Medulla oblongata (tissue), 1 donor: ENCODE measurements around the gene ZSCAN21.

Experiments
- DNase-seq: peaks from one replicate; pipeline ENCODE4 v3.0.0-alpha.2; 2015; ENCODE audit errors: extremely low spot score

Gene ZSCAN21

DNA sequence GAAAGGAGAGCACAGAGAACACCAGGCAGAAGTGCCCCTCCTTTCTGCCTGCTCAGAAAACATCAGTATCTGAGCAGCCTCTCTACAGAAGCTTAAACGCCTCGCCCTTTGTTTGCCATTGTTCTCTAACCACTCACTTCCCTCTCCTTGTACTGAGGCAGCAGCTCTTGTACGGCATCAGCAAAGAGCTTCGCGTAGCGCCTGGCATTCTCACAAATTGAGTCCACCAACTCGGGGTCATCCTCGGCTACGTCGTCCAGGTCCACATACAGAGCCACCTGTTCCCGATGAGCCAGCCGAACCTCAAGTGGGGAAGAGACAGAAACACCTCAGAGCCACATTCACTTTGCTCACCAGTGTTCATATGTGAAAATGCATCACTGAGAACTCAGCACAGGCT lies 49.9 kb downstream of the ZSCAN21 start:
- no peak for DNase-seq

DNA sequence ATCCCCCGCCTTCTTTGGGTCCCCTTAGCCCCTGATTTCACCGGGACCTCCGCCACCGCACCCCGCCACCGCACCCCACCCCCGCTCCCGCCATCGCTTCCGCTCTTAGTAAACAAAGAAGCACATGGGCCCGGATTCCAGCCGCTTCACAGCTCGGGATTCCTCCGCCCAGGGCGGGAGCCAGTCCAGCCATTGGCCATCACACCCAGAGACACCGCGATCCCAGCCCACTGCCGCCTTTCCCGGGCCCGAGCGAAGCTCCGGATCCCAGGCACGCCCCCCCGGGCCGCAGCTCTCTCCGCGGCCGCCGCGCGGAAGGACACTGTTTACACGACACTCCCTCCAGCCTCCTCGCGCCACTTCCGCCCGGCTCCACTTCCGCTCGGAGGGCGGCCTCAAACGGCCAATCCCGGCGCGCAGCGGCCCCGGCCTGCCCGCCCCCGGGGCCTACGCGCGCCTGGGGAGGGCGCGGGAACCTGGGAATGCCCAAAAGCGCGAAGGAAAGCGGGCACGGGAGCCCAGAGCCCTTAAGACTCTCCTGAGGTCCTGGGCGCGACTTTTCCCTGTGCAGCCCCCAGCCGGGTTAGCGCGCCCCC lies 50.9 kb downstream of the ZSCAN21 start:
- peak; percentile 94 for DNase-seq

DNA sequence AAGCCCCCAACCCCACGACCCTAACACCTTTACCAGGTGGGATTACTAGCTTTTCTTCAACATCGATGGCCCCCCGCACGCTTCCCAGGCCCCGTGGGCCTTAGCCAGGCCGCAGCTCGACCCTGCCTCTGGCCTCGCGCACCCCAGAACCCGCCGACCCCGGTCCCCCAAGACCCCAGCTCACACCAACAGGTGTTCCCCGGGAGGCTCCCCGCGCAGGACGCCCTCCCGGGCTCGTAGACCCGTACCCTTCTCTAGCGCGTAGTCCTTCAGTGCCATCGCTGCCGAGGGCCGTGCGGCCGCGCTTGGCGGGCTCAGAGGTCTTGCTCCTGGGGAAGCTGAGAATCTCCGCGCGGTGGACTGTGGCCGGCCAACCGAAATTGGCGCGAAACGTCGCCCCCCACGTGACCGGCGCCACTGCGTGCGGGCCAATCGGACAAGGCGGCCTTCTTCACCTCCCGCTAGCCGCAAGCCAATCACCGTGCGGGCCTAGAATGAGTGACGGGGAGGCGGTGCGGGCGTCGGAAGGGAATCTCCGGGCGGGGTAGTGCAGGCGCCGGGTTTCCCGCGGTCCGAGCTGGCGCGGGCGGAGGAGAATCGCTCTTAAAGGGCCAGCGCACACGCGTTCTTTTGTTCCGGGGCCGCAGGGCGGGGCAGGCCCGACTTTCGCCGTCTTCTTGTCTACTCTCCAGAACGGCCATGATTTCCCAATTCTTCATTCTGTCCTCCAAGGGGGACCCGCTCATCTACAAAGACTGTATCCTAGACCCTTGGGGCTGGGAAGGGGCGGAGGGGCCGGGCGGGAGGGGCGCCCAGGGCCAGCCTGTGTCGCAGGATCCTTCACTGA lies 51.7 kb downstream of the ZSCAN21 start, which contains the start of the genes AP4M1 and MCM7:
Gene AP4M1, plus strand, starts transcription at position 628 of the 847 bp plus-strand sequence. Its CDS starts 72 bp downstream, at position 700.
Gene MCM7, minus strand, starts transcription at position 382 of the 847 bp plus-strand sequence. Its CDS starts 103 bp downstream, at position 279.
- peak; percentile 99 for DNase-seq

DNA sequence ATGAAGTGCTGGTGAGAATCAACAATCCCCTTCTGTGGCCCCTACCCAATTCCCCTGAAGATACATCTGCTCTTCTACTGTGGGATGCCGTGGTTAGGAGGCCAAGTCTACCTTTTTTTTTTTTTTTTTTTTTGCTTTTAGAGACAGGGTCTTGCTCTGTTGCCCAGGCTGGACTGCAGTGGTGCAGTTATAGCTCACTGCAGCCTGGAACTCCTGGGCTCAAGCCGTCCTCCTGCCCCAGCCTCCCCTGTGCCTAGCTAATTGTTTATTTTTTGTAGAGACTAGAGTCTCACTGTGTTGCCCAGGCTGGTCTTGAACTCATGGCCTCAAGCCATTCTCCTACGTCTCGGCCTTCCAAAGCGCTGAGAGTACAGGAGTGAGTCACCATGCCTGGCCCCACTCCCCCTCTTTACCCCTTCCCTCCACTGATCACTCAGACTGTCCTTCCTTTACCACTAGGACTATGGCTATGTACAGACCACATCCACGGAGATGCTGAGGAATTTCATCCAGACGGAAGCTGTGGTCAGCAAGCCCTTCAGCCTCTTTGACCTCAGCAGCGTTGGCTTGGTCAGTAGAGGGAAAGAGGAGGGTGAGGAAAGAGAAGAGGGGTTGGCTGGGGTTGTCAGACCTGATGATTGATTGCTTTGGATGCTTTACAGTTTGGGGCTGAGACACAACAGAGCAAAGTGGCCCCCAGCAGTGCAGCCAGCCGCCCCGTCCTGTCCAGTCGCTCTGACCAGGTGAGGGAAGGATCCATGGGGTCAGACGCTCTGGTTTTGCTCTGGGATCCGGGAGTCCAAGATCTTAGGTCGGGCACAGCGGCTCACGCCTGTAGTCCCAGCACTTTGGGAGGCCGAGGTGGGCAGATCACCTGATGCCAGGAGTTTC lies 53.6 kb downstream of the ZSCAN21 start:
- no peak for DNase-seq

DNA sequence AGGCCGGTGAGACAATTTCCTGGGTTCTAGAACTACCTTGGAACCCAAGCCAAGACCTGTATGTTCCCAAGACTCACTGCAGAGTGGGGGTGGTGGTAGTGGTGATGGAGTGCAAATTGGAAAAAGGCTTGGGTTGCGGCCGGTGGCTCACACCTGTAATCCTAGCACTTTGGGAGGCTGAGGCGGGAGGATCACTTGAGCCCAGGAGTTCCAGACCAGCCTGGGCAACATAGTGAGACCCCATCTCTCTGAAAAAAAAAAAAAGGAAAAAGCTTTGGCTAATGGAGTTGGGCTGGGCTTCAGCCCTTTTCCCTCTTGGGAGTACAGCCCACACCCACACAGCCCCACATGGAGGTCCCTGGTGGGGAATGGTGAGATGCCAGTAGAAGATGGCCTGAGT lies 56.0 kb downstream of the ZSCAN21 start:
- DNase-seq = no peak

DNA sequence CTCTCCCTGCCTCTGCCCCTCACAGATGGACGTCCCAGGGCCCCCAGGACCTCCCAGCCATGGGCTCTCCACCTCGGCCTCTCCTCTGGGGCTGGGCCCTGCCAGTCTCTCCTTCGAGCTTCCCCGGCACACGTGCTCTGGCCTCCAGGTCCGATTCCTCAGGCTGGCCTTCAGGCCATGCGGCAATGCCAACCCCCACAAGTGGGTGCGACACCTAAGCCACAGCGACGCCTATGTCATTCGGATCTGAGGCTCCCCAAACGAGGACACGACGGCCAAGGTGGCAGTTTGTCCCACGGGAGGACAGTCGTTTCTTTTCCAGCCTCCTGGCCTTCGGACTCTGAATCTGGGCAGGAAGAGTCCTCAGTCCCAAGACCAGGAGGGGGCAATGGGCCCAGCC lies 57.1 kb downstream of the ZSCAN21 start:
- DNase-seq = no peak

DNA sequence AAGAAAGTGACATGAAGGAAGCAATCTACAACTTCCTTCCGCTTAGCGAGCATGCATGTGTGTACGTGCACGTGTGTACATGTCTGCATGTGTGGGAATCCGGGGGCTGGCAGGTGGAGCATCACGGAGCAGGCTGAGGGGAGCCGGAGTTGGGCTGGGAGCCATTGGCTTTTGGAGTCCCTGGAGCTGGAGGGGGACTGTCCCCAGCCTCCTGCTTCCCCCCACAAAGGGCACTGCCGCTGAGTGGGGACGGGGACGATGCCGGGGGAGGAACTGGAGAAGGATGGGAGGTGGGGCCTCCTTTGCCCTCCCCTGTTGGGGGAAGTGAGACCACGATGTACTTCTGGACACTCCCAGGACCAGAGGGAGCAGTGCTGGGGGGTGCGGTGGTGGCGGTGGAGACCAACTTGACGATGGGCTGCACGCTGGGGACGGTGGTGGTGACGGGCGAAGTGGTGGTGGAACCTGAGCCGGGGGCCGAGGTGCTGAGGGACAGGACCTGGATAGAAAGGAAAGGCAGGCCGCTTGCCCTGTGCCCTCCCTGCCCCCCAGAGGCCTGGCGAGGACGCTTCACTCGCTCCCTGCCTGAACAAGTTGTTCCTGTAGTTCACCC lies 57.7 kb downstream of the ZSCAN21 start:
- no peak for DNase-seq

DNA sequence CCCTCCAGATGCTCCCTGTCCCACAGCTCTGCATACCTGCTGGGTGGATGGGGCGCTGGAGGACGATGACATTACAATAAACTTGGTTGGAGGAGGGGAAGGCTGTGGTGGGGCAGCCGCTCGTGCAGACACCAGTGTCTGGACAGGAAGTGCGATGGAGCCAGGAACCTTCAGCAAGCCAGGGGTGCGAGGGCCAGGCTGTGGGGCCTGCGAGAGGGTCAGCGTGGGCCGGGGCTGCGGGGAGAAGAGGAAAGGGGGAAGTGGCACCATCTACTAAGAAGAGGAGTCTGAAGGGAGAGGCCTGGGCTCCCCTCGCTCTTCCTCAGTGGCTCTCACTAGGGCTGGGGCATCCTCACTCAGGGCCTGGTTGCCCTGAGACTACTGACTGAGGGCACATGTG lies 58.3 kb downstream of the ZSCAN21 start:
- no peak for DNase-seq

DNA sequence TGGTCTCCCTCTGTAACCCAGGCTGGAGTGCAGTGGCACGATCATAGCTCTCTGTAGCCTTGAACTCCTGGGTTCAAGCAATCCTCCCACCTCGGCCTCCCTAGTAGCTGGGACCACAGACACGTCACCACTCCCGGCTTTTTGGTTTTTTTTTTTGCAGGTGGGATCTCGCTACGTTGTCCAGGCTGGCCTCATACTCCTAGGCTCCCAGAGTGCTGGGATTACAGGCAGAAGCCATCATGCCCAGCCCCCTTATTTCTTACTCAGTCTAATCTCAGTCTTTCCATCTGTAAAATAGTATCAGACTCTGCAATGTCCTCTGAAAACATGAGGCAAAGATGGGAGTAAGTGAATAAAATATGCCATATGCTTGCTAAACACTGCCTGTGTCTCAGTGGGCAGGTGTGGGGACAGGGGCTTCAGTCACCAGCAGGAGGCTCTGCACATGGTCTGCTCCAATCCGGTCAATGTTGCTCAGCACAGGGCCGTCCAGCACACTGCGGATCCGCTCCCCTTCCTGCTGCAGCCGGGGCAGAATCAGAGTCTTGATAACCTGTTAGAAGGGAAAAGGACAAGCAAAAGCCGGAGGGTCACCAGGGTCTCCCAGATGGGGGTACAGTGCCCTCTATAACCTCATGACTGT lies 60.1 kb downstream of the ZSCAN21 start:
- no peak for DNase-seq

DNA sequence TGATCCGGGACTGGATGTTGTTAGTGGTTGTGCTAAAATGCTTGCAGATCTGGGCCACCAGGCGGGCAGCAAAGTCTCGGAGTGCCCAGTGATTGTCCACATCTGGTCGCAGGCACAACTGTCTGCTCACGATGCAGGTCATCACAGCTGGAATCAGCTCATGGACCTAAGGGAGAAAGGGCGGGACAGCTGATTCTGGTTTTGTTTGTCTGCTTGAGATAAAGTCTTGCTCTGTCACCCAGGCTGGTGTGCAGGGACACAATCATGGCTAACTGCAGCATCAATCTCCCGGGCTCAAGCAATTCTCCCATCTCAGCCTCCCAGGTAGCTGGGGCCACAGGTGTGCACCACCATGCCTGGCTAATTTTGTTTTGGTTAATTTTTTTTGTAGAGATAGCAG lies 61.6 kb downstream of the ZSCAN21 start:
- no peak for DNase-seq

DNA sequence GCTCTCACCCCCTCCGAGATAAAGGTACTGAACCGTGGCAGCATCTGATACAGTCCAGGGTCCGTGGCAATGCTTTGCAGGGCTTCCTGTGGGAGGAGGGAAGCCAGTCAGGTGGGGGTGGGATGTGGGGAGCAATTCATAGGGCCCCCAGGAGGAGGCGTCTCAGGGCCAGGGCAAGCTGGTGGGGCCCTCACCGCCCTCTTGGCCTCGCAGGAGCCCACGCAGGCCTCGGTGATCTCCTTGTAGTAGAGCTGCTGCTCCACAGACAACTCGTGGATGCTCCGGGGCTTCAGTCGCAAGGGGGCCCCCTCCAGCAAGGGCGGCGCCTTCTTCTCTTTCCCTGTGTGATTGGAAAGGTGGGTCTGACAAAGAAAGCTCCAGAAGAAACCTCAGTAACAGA lies 62.3 kb downstream of the ZSCAN21 start:
- no peak for DNase-seq
